ENCODE measurements around the gene TRPM8. TPM values are rescaled to one million over a fixed set of nuclear protein-coding genes. Genes with fewer than 3 reads are reported as not detected.

Gene TRPM8
- total RNA-seq, 1 donor: not detected

DNA sequence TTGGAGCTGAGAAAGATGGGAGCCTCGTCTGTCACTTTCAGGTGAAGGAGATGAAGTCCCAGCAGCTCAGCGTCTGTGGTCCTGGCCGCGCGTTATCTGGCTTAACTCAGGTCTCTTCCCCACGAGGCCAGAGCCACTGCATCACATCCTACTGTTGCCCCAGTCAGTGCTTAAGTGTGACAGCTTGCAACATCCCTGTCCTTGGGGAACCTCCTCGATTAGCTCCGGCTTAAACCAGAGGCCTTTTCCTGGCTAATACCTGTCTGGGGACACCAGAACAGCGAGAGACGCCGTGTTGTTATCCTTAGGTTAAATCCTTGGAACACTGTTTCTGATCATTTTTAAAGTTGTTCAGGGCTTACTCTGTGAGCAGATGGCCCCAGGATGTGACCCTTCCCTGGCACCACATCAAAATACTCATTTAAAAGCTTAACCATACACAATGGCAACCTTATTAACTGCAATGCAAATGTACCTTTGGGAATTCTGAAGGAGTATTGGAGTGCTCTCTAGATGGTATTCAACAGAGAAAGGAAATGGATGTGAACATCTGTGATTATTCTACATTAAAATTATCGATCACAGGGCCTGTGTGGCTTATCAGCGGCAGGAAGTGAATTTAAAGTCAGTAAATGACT is 72.2 kb downstream of the TRPM8 start:
- no peak overlapping the region for H3K27ac ChIP-seq (ENCODE audit: low read depth, low read length)
- no peaks in the 10 kb centered on the region for H3K4me1 ChIP-seq (ENCODE audit: insufficient read depth, low read length)
- H4K20me1 ChIP-seq (ENCODE audit: insufficient read depth, low read length): no peaks in the 10 kb centered on the region
- no peak overlapping the region for H2AFZ ChIP-seq (ENCODE audit: low read length)
- H3K36me3 ChIP-seq (ENCODE audit: insufficient read depth, low read length): no peaks in the 10 kb centered on the region
- no peak overlapping the region for H3K4me3 ChIP-seq (ENCODE audit: insufficient read depth, low read length)
- H3K27me3 ChIP-seq (ENCODE audit: insufficient read depth, low read length): peaks cover 7% of the 10 kb centered on the region
- H3K79me2 ChIP-seq (ENCODE audit: insufficient read depth, low read length): no peaks in the 10 kb centered on the region
- no peaks in the 10 kb centered on the region for H3K9me3 ChIP-seq (ENCODE audit: low read depth, low read length)
- TF ChIP-seq, protein P1, sequence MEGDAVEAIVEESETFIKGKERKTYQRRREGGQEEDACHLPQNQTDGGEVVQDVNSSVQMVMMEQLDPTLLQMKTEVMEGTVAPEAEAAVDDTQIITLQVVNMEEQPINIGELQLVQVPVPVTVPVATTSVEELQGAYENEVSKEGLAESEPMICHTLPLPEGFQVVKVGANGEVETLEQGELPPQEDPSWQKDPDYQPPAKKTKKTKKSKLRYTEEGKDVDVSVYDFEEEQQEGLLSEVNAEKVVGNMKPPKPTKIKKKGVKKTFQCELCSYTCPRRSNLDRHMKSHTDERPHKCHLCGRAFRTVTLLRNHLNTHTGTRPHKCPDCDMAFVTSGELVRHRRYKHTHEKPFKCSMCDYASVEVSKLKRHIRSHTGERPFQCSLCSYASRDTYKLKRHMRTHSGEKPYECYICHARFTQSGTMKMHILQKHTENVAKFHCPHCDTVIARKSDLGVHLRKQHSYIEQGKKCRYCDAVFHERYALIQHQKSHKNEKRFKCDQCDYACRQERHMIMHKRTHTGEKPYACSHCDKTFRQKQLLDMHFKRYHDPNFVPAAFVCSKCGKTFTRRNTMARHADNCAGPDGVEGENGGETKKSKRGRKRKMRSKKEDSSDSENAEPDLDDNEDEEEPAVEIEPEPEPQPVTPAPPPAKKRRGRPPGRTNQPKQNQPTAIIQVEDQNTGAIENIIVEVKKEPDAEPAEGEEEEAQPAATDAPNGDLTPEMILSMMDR (IDR thresholded peaks at IDR 0.05; ENCODE audit: extremely low read depth, low read depth, low read length): no peak
- H3K4me2 ChIP-seq (ENCODE audit: insufficient read depth, low read length): no peak overlapping the region
- no peak for DNase-seq (ENCODE audit: insufficient read length, low spot score, missing footprints)

- Histone ChIP-seq H3K4me3 (ENCODE audit: insufficient read depth, low read length) (no peak overlapping the region), H2AFZ (ENCODE audit: low read length) (no peak overlapping the region), H4K20me1 (ENCODE audit: insufficient read depth, low read length) (no peaks in the 10 kb centered on the region), H3K4me2 (ENCODE audit: insufficient read depth, low read length) (no peak overlapping the region), H3K27ac (ENCODE audit: low read depth, low read length) (no peak overlapping the region), H3K27me3 (ENCODE audit: insufficient read depth, low read length) (peaks cover 7% of the 10 kb centered on the region), H3K9me3 (ENCODE audit: low read depth, low read length) (no peaks in the 10 kb centered on the region), H3K36me3 (ENCODE audit: insufficient read depth, low read length) (no peaks in the 10 kb centered on the region), H3K4me1 (ENCODE audit: insufficient read depth, low read length) (no peaks in the 10 kb centered on the region), H3K79me2 (ENCODE audit: insufficient read depth, low read length) (no peaks in the 10 kb centered on the region)
- DNase-seq (ENCODE audit: insufficient read length, low spot score, missing footprints): no peak
- TF ChIP-seq, protein P1 (IDR thresholded peaks at IDR 0.05; ENCODE audit: extremely low read depth, low read depth, low read length): no peak
Measured at GRCh38 chr2:233990261-233990798, 73.2 kb downstream of the TRPM8 start.

GRCh38 chr2:233991196-233991595 is 74.0 kb downstream of the TRPM8 start:
- no peaks in the 10 kb centered on the region for H3K4me1 ChIP-seq (ENCODE audit: insufficient read depth, low read length)
- no peak overlapping the region for H2AFZ ChIP-seq (ENCODE audit: low read length)
- H3K36me3 ChIP-seq (ENCODE audit: insufficient read depth, low read length): no peaks in the 10 kb centered on the region
- no peaks in the 10 kb centered on the region for H3K79me2 ChIP-seq (ENCODE audit: insufficient read depth, low read length)
- DNase-seq (ENCODE audit: insufficient read length, low spot score, missing footprints): no peak
- H3K4me2 ChIP-seq (ENCODE audit: insufficient read depth, low read length): no peak overlapping the region
- TF ChIP-seq, protein P1 (IDR thresholded peaks at IDR 0.05; ENCODE audit: extremely low read depth, low read depth, low read length): no peak
- H3K9me3 ChIP-seq (ENCODE audit: low read depth, low read length): no peaks in the 10 kb centered on the region
- peaks cover 7% of the 10 kb centered on the region for H3K27me3 ChIP-seq (ENCODE audit: insufficient read depth, low read length)
- no peak overlapping the region for H3K4me3 ChIP-seq (ENCODE audit: insufficient read depth, low read length)
- H3K27ac ChIP-seq (ENCODE audit: low read depth, low read length): no peak overlapping the region
- no peaks in the 10 kb centered on the region for H4K20me1 ChIP-seq (ENCODE audit: insufficient read depth, low read length)

- DNase-seq (ENCODE audit: insufficient read length, low spot score, missing footprints): no peak
- Histone ChIP-seq H3K4me2 (ENCODE audit: insufficient read depth, low read length) (no peak overlapping the region), H3K79me2 (ENCODE audit: insufficient read depth, low read length) (no peaks in the 10 kb centered on the region)
Measured at GRCh38 chr2:233992513-233993217, 75.5 kb downstream of the TRPM8 start.

More at GRCh38 chr2:233992513-233993217, 75.5 kb downstream of the TRPM8 start:
- no peak overlapping the region for H3K4me3 ChIP-seq (ENCODE audit: insufficient read depth, low read length)
- H3K36me3 ChIP-seq (ENCODE audit: insufficient read depth, low read length): no peaks in the 10 kb centered on the region
- no peak overlapping the region for H3K27ac ChIP-seq (ENCODE audit: low read depth, low read length)
- no peak overlapping the region for H2AFZ ChIP-seq (ENCODE audit: low read length)
- H3K27me3 ChIP-seq (ENCODE audit: insufficient read depth, low read length): peaks cover 7% of the 10 kb centered on the region
- TF ChIP-seq, protein P1 (IDR thresholded peaks at IDR 0.05; ENCODE audit: extremely low read depth, low read depth, low read length): no peak
- no peaks in the 10 kb centered on the region for H3K9me3 ChIP-seq (ENCODE audit: low read depth, low read length)
- H4K20me1 ChIP-seq (ENCODE audit: insufficient read depth, low read length): no peaks in the 10 kb centered on the region
- no peaks in the 10 kb centered on the region for H3K4me1 ChIP-seq (ENCODE audit: insufficient read depth, low read length)
